Hair follicular keratinocyte (primary cell): ENCODE measurements around the gene MC1R. TPM values are rescaled to one million over a fixed set of nuclear protein-coding genes. Genes with fewer than 3 reads are reported as not detected.

Experiments
- total RNA-seq: library from RNA; depleted of rRNA; stranded (reverse); fragments of >200 nt; gene quantifications from 2 replicates; pipeline ENCODE4 v1.2.3, GENCODE V29; 2015

Gene MC1R
- 3.9 and 4.1 TPM in 2 replicates for total RNA-seq

DNA sequence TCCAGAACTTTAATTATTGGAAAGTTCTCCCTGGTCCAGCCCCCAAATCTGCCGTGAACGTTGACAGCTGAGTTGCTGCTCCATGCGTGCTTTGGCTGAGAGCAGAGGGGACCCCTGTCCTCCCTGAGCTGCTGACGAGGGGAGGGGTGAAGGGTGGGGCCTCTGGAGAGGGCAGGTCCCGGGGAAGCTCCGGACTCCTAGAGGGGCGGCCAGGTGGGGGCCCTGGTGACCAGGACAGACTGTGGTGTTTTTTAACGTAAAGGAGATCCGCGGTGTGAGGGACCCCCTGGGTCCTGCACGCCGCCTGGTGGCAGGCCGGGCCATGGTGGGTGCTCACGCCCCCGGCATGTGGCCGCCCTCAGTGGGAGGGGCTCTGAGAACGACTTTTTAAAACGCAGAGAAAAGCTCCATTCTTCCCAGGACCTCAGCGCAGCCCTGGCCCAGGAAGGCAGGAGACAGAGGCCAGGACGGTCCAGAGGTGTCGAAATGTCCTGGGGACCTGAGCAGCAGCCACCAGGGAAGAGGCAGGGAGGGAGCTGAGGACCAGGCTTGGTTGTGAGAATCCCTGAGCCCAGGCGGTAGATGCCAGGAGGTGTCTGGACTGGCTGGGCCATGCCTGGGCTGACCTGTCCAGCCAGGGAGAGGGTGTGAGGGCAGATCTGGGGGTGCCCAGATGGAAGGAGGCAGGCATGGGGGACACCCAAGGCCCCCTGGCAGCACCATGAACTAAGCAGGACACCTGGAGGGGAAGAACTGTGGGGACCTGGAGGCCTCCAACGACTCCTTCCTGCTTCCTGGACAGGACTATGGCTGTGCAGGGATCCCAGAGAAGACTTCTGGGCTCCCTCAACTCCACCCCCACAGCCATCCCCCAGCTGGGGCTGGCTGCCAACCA lies at the start of gene MC1R:
MC1R (plus strand) TSS at position 410 of the 895 bp plus-strand sequence; CDS start at position 807, 397 bp downstream.

DNA sequence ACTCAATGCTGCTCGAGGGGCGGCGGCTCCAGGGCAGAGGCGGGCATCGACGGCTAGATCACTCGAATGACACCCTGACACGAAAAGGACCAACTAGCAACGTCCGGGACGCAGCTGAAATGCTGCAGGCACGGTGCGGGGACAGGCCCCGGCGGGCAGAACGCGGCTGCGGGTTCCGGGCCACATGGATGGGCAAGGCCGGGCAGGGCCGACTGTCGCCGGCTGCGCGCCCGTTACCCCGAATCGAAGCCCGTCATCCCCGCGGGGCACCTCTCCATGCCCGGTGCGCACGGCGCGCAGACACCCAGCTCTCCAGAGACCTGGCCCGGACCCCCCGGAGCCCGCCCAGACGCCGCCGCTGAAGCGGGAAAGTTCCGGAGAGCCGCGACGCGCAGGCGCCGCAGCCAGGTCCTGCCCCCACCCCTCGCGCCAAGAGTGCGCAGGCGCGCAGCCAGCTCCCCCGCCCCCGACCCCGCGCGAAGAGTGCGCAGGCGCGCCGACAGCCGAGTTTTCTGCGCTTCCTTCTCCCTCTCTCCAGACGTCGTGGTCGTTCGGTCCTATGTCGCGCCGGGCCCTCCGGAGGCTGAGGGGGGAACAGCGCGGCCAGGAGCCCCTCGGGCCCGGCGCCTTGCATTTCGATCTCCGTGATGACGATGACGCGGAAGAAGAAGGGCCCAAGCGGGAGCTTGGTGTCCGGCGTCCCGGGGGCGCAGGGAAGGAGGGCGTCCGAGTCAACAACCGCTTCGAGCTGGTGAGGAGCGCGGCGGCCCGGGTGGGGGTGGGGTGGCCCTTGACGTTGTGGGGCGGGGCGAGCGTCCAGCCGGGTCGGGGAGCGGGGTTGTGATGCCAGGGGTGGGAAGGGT lies 45.3 kb upstream of the MC1R start, which contains the start of gene TCF25:
TCF25 (plus strand) TSS at position 484 of the 863 bp plus-strand sequence; CDS start at position 560, 76 bp downstream.

DNA sequence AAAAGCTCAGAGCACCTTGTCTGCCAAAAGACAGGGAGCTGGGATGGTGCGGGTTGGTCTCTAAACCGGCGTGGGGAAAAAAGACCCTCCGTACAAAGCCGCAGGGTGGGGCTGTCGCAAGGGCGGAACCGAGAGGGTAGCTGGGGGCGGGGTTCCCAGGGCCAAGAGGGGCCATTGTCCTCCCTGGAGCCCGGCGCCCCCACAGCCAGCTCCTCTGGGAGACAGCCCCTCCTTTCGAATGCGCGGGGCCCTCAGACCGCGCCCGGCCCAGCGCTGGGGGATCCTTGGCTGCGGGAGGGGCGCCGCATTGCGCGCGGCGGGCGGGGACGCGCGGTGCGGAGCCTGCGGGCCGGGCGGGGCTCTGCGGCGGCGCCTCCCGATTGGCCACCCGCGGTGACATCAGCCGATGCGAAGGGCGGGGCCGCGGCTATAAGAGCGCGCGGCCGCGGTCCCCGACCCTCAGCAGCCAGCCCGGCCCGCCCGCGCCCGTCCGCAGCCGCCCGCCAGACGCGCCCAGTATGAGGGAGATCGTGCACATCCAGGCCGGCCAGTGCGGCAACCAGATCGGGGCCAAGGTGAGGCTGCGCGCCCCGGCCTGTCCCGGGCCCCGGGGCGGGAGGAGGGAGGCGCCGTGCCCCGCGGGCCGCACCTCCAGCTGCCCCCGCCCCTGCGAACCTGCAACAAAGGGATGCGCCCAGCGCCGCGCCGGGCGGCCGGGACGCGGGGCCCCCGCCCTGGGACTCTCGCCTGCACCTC lies 4.4 kb downstream of the MC1R start, which contains the start of gene TUBB3:
TUBB3 (plus strand) TSS at position 459 of the 756 bp plus-strand sequence; CDS start at position 519, 60 bp downstream.

Other genes starting within 250 kb of the MC1R start
- gene CDK10, start 232.2 kb upstream of the MC1R start, total RNA-seq, result 34.2 and 49.0 TPM in 2 replicates
- 14.1 and 18.1 TPM in 2 replicates for gene SPATA2L, start 217.2 kb upstream of the MC1R start, total RNA-seq
- 2.7 and 4.8 TPM in 2 replicates for gene VPS9D1, start 198.0 kb upstream of the MC1R start, total RNA-seq
- 10.5 TPM in 2 replicates for gene ZNF276, start 197.3 kb upstream of the MC1R start, total RNA-seq
- 11.2 and 15.5 TPM in 2 replicates for gene FANCA, start 102.2 kb upstream of the MC1R start, total RNA-seq
- 1.2 and 1.3 TPM in 2 replicates for gene SPIRE2, start 90.4 kb upstream of the MC1R start, total RNA-seq
- gene TCF25, start 45.3 kb upstream of the MC1R start, total RNA-seq, result 111 and 127 TPM in 2 replicates
- 105 and 143 TPM in 2 replicates for gene TUBB3, start 4.5 kb downstream of the MC1R start, total RNA-seq
- 72.9 and 85.9 TPM in 2 replicates for gene DEF8, start 29.9 kb downstream of the MC1R start, total RNA-seq
- 4.7 and 5.7 TPM in 2 replicates for gene DBNDD1, start 100.6 kb downstream of the MC1R start, total RNA-seq
- gene PRDM7, start 158.5 kb downstream of the MC1R start, total RNA-seq, result not detected in 2 replicates